HG02981 (cell line): Measurements from ENCODE around the gene ZNF518B.

ENCODE experiments used
- ATAC-seq: cut with Tn5 transposase; IDR thresholded peaks from one replicate; pipeline ENCODE4 v1.9.1; 2021; ENCODE audit warnings: mild to moderate bottlenecking, moderate library complexity; ENCODE audit not compliant: unreplicated experiment

ZNF518B gene, protein sequence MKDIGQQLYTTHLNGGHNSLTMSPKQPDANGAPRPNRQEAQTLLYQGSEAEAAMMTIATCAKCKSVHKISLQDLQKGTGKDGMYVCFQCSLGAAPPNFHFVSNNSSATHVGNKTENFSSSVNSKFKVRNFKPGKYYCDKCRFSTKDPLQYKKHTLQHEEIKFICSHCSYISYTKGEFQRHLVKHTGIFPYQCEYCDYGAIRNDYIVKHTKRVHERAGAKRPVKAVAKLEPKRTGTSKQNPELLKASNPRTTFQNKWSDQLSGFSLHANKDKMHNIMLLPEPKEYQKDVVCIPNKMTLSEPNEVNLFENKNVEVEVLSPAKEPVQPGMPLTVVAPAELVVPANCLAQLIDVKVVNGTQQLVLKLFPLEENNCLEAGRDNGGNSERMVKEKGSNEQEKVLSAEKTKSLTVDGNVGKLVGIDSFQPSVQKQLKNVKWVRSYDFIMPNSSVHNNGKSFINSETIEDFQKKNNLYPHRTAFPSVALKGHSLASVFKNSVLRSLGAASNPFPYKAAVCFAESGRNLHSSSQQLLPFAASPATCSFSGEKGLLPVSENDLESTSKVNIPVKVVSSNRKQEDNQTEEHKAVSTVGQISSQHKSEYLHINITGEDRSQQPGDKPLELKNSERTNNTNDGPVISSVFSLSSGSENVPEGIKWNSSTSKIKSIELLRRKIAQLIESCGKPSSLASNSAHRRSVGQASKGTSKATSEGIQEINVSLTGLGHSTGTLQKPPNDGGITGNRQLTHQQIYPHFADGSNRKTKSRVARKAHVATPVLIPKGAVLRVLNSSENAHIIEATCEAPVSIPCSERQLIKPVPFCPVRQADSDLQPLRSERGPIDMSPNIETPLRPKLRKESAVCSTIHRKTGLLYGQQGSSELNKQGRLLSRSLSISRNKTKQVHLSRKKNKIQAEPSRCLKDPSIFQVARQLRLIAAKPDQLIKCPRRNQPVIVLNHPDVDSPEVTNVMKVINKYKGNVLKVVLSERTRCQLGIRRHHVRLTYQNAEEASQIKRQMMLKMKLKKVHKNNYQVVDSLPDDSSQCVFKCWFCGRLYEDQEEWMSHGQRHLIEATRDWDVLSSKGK

GRCh38 chr4:10457255-10457801 lies at the start of gene ZNF518B:
Gene ZNF518B, minus strand, starts transcription at chr4:10457426. Its CDS starts 11,098 bp downstream, at chr4:10446328.
- ATAC-seq, result peak; percentile 61

- ATAC-seq, result no peak
Observed at GRCh38 chr4:10506077-10506476, 48.9 kb upstream of the ZNF518B start.

DNA sequence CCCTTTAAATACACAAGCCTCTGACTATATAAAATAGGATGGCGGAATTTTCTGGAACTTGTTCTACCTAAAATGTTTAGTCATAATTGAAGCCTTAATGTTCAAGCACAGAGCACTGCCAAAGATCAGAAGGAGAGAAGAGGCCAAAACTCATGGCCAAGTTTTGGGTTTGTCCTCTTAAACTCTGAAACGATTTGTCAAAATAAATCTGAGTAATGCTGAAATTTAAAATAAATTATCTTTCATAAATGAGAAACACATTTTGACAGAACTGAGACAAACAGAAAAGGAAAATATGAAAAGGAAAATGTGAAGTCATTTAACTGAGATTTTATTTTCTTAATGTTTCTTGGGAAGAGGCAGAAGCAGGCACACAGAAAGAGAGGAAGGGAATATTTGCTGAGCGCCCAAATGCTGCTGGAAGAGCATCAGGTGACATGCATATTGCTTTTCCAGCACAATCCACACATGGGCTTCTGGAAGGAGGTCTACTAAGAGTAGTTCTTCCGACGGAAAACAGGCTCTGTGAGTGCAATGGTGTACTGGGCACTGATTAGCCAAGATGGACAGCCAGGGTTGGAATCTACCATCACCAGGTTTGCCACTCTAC lies 47.4 kb upstream of the ZNF518B start:
- ATAC-seq, result no peak

GRCh38 chr4:10502717-10503116 lies 45.5 kb upstream of the ZNF518B start:
- ATAC-seq, result no peak

DNA sequence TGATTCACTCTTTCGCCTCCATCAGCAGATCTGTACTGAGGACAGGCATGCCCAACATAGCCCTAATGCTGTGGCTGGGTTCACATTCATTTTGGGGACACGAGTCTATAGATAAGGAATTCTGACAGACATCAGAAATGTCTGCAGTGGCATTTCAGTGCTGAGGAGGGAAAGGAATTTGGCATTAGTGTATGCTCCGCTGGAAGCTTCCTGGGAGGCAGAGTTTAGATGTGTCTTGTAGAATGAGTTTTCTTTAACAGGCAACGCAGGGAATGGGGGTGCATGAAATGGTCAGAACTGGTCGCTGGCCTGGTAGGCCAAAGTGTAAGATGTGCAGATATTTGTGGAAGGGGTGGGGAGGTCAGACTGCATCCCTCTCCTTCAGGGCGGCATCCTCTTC lies 43.5 kb upstream of the ZNF518B start:
- ATAC-seq, result no peak

DNA sequence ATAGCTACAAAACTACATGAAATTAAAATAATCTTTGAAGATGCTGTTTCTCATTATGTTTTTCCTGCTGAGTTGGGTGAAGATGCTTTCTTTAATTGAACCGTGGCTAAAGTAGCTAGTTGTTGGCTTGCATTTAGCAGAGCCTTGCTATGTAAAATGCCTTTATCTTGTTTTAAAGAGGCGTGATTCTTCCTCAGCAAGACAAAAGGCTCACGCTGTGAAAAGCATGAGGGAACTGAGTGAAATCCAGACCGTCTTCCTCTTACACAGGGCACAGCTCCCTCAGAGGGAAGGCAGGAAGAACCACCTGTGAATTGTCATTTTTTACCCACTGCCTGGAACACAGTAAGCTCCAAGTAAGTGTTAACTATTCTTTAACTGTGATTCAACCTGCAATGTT lies 39.0 kb upstream of the ZNF518B start:
- no peak for ATAC-seq

DNA sequence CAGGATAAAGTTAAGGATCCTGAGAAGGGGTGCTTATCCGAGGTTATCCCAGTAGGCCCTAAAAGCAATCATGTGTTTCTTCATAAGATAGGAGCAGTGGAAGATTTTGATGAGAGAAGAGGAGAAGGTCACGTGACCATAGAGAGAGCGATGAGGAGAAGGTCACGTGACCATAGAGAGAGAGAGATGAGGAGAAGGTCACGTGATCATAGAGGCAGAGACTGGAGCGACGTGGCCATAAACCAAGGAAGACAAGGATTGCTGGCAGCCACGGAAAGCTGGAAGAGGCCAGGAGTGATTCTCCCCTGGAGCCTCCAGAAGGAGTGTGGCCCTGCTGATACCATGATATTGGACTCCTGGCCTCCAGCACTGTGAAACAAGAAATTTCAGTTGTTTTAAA lies 38.4 kb upstream of the ZNF518B start:
- no peak for ATAC-seq

DNA sequence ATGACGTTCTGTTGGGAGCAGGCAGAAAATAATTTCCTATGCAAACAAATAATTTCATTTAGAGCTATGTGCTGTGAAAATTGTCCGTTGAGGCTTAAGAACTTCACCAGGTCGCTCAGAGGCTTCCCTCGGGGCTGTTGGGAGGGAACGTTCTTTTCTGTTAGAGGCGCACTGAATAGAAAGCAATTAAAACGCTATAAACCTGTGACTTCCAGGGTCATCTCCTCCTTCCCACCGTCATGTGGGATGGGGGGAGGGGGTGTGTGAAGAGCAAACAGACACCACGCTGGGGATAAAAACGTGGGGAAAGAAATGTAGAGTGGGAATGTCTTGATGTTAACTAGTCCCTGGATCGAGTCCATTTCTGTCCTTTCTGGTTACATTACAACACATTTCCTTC lies 35.2 kb upstream of the ZNF518B start:
- no peak for ATAC-seq

DNA sequence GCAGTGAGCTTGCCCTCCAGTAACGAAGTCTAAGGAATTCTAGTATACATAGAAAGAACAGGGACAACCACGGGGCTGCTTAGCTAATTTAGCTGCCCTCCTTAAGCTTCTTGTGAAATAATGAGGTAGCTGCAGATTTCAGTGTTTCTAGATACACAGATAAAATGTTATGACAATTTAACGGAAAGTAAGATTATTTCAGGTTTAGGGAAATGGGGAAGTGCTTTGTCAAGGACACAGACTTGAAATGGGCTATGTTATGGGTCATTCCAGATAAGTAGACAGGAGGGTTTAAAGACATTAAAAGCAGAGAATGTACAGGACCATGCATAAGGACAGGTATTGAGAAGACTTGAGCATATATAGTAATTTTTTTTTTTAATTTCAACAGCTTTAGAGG lies 34.2 kb upstream of the ZNF518B start:
- no peak for ATAC-seq

DNA sequence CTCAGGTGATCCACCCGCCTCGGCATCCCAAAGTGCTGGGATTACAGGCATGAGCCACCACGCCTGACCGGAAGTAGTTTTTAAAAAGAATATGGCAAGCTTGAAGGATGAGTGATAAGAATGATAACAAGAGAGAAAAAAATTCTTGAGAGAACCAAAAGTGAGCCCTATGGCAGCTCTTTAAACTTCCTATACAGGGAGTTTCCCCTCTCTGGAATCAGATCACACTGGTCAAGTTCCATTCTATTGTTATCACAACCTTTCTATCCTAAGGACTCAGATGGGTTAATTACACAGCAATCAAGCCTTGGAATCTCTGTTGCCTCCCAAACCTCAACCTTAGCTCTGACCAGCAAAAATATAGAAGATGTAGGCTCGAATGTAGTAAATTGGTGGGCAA lies 33.8 kb upstream of the ZNF518B start:
- ATAC-seq, result no peak

DNA sequence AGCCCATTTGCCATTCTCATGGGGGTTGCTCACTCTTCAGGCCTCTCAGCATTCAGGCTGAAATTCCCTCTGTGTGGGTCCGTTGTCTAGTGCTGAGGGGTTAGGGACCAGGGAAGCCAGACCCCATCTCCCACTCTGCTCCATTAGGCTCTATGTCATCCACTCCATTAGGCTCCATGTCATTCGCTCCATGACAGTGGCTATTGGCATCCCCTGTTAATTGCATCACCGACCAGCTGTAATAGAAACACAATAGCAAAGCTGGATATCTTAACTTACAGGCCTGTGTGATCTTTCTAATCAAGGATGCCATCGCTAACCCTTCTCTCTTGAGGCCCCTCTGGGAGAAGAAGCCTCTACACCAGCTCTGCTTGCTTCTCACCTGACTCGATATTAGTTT lies 25.7 kb upstream of the ZNF518B start:
- no peak for ATAC-seq

- no peak for ATAC-seq
Observed at GRCh38 chr4:10480616-10481015, 23.4 kb upstream of the ZNF518B start.

DNA sequence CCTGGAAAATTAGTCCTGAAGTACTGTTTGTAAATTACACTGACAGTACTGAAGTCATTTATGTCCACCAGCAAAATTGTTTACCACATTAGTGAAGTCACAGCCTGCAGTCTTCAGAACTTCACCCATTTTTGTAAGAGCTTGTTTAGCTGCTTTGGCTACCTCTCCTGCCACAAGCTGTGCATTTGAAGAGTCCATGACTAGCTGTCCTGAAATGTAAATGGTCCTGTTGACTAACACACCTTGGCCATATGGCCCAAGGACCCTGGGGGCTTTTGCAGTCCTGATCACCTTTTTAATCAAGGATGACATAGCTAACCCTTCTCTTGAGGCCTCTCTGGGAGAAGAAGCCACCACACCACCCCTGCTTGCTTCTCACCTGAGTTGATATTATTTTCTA lies 21.4 kb upstream of the ZNF518B start:
- no peak for ATAC-seq

GRCh38 chr4:10470505-10470904 lies 13.3 kb upstream of the ZNF518B start:
- no peak for ATAC-seq

DNA sequence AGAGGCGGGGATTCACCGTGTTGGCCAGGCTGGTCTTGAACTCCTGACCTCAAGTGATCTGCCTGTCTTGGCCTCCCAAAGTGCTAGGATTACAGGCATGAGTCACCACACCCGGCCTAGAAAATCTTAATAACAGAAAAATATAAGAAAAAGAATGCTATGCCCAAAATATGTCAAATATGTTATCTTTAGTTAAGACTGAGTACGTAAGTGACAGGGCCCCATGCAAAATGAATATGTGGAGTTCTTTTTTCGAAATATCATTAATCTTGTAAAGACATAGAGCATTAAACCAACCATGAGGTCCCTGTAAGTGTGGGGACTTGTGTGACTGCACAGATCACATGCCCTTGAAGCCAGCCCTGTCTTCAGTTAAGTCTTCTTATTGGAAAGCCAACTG lies 8.9 kb upstream of the ZNF518B start:
- no peak for ATAC-seq

- ATAC-seq, result no peak
Observed at GRCh38 chr4:10462876-10463275, 5.7 kb upstream of the ZNF518B start.

DNA sequence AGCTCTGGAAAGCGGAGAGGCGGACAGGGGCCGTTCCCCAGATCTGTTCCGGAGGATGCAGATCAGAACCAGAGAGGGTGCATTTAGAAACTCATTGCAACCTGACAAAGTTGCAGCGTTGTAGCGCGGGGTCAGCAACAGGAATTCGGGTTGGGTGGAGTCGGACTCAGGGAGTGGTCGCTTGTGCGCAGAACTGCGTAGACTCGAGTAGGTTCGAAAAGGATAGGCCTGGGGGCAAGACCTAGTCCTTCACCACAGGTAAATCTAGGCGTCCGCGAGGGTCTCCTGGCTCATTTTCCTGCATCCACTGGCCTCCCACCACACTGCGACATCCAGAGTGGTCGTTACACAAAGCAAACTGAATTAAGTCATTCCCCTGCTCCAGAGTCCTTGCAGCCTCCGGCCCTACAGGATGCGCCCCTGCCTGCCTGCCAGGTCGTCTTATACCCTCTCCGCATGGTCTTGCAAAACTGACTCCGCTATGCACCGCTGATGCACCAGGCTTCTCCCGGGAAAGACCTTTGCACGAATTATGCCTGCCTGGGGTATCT lies 4.7 kb upstream of the ZNF518B start:
- no peak for ATAC-seq

DNA sequence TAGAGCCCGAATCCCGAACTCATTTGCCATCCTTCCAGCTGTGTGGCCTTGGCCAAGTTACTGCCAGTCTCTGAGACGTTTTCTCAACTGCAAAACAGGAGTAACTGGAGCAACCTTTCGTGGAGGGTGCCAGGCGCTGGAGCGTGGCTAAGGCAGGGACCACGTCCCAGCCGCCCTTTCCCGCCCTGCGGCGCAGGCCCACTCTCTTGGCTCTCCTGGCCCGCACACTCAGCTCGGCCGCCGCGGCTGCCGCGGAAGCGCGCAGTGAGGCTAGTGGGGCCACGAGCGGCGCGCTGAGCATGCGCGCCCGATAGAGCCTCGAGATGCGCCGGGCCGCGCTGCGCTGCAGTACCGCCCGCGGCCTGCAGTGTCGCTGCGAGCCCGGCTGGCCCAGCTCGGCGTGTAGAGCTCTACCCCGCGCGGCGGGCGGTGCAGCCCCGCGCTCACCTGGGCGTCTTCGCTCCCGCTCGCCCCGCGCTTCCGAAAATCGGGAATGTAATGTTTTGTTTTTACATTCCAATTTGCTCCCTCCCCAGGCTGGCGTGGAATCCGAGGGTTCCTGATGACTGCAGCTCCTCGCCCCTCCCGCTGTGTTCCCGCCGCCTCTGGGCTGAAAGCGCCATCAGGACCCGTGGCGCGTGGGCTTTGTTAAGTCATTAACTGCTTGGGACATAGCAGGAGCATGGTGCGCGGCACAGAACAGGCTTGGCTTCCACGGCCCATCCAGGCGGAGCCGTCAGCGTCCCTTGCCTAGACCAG lies 4.0 kb upstream of the ZNF518B start:
- peak; percentile 81 for ATAC-seq

GRCh38 chr4:10460313-10461047 lies 3.3 kb upstream of the ZNF518B start:
- no peak for ATAC-seq
